Heart left ventricle (tissue), 16 donors: Measurements from ENCODE around the gene ETV6. TPM values are rescaled to one million over a fixed set of nuclear protein-coding genes. Genes with fewer than 3 reads are reported as not detected.

Source experiments
- ATAC-seq, 4 donors: fragments of 200-7000 bp; cut with Tn5 transposase; one replicate each; pipeline ENCODE4 v1.9.1; 2020 to 2022; ENCODE audit warnings: moderate library complexity in 4 of 4, mild to moderate bottlenecking in 3 of 4, moderate number of reproducible peaks in 1 of 4
- DNase-seq, 5 donors: peaks; one replicate each; pipeline ENCODE4 v3.0.0-alpha.2; 2020
- H3K27ac ChIP-seq, 12 donors: fragments of 200-600 bp; sonication (generic) in 4 of 12; one replicate each; pipeline versions ENCODE4 v1.5.0 to v1.8.0; 2016 to 2022; ENCODE audit warnings: mild to moderate bottlenecking in 2 of 12
- H3K27me3 ChIP-seq, 9 donors: fragments of 200-600 bp; sonication (generic) in 2 of 9; one replicate each; pipeline versions ENCODE4 v1.5.1 to v1.8.0; 2016 to 2022; ENCODE audit warnings: mild to moderate bottlenecking in 3 of 9
- H3K36me3 ChIP-seq, 9 donors: fragments of 200-600 bp; sonication (generic) in 2 of 9; one replicate each; pipeline versions ENCODE4 v1.5.0 to v1.8.0; 2018 to 2022; ENCODE audit warnings: mild to moderate bottlenecking in 2 of 9
- H3K4me1 ChIP-seq, 12 donors: fragments of 200-600 bp; sonication (generic) in 4 of 12; one replicate each; pipeline versions ENCODE4 v1.5.0 to v1.8.0; 2016 to 2022; ENCODE audit warnings: mild to moderate bottlenecking in 3 of 12
- H3K4me3 ChIP-seq, 12 donors: fragments of 200-600 bp; sonication (generic) in 4 of 12; one replicate each; pipeline versions ENCODE4 v1.5.0 to v1.8.0; 2017 to 2022; ENCODE audit warnings: mild to moderate bottlenecking in 9 of 12, moderate library complexity in 4 of 12
- H3K9me3 ChIP-seq, 12 donors: fragments of 200-600 bp; sonication (generic) in 4 of 12; one replicate each; pipeline versions ENCODE4 v1.5.0 to v1.8.0; 2016 to 2022; ENCODE audit warnings: mild to moderate bottlenecking in 1 of 12
- CTCF ChIP-seq, 12 donors: fragments of 200-600 bp; sonication (generic) in 4 of 12; IDR thresholded peaks; one replicate each; pipeline versions ENCODE4 v1.5.0 to v1.8.0; 2018 to 2022; ENCODE audit warnings: antibody characterized with exemption in 12 of 12, mild to moderate bottlenecking in 5 of 12
- POLR2A ChIP-seq, 2 donors: fragments of 450-650 bp; IDR thresholded peaks; one replicate each; pipeline ENCODE4 v1.6.1; 2017; ENCODE audit warnings: antibody characterized with exemption in 2 of 2, mild to moderate bottlenecking in 2 of 2, moderate library complexity in 2 of 2
- WGBS, 4 donors: extraction: QIAGEN DNeasy Blood & Tissue Kit in 2 of 4; methylation state at CpG; one replicate each; pipeline versions ENCODE4 v1.1.5 to v1.1.7; 2013 to 2018; 5-methylcytosine and 5-hydroxymethylcytosine counted together
- intact Hi-C, 10 donors: fragments of 100-400 bp; cut with DNase I; formaldehyde crosslinking; loops; one replicate each; pipeline versions ENCODE4 v1.11.1 to v1.14.2; 2022
- polyA plus RNA-seq, 2 donors: library from polyadenylated mRNA; stranded (reverse); fragments of 200-250 nt; gene quantifications; one replicate each; pipeline ENCODE4 v1.2.3, GENCODE V29; 2013
- total RNA-seq, 9 donors: library from RNA; depleted of rRNA in 2 of 9; stranded (reverse); fragments of >200 nt in 2 of 9; fragmentation: NEBNext Ultra II Directional in 3 of 9; extraction: Animal tissue kit (Norgen Biotek cat#: 25700) in 3 of 9; gene quantifications; one replicate each; pipeline versions ENCODE4 v1.1.0 to v1.2.4, GENCODE V29; 2016 to 2023
- donor health status: ischemic (EF 13 %, LVEDD 7.1; RV severe dilation, severe dysfunction).
- donor health status: healthy with polysubstance abuse.
- donor health status: DM: no; HTN: yes; CAD: no.
- donor health status: DM: no; HTN: no; CAD: no.
- donor health status: ischemic (EF 25% LVEDD 6.9; RV normal size, moderate dysfunction).
- donor health status: ischemic (EF 25% LVEDD 5.7; RV mildly dilated, moderate dysfunction).
- donor health status: healthy.
- donor health status: DM: yes; HTN: yes; CAD: no.
- donor health status: ischemic (EF 35%, LVEDD 5.7; RV mildly dilated, moderate dysfunction).
- donor health status: nonischemic (EF 11% LVEDD 7.7; RV severe dilation, severe dysfunction).
- donor health status: DM: yes; HTN: yes; CAD: no.
- donor health status: PGD.
- donor health status: ischemic (EF 29% LVEDD 5.4; RV normal size, mild dysfunction).
- donor health status: nonischemic (EF 23%, LVEDD 6.1; RV moderate dilation, normal function).

Gene ETV6
- total and polyA plus RNA-seq, 11 donors: 3.9 to 37.3 (median 12.4) TPM

- 79 to 90% (median 88%) methylated on average over 3 of the region's 3 CpGs for WGBS, 4 donors
- no peak overlapping the region for H3K4me3 ChIP-seq
- DNase-seq: no peak
- TF ChIP-seq CTCF (IDR thresholded peaks at IDR 0.05) (no peak), POLR2A (IDR thresholded peaks at IDR 0.05) (no peak)
- ATAC-seq: no peak
- H3K4me1 ChIP-seq: peaks cover 0 to 88% (median 28%) of the 10 kb centered on the region in 12 donors
- no peaks in the 10 kb centered on the region for H3K36me3 ChIP-seq
- no peaks in the 10 kb centered on the region for H3K27me3 ChIP-seq
- intact Hi-C loops: loop anchor here in 1 of 10 donors (10.0 kb wide), 1 partner anchor 298 kb away; no protein-coding TSS in a partner anchor
- H3K9me3 ChIP-seq: no peaks in the 10 kb centered on the region
- H3K27ac ChIP-seq: peak overlapping the region in 1 of 12 donors; percentile 32
Measured at GRCh38 chr12:11726659-11727058, 77.2 kb downstream of the ETV6 start.

- peak in 2 of 4 donors; percentile 14 to 20 for ATAC-seq
Measured at GRCh38 chr12:11727133-11727664, 77.7 kb downstream of the ETV6 start.

GRCh38 chr12:11728154-11728755 is 78.8 kb downstream of the ETV6 start:
- peaks cover 0 to 87% (median 29%) of the 10 kb centered on the region in 12 donors for H3K4me1 ChIP-seq
- intact Hi-C loops: loop anchor here in 1 of 10 donors (10.0 kb wide), 1 partner anchor 297 kb away; no protein-coding TSS in a partner anchor

More at GRCh38 chr12:11727133-11727664, 77.7 kb downstream of the ETV6 start:
- no peak for DNase-seq
- Histone ChIP-seq H3K27me3 (no peaks in the 10 kb centered on the region), H3K4me3 (no peak overlapping the region), H3K9me3 (no peaks in the 10 kb centered on the region), H3K27ac (peak overlapping the region in 1 of 12 donors; percentile 32), H3K36me3 (no peaks in the 10 kb centered on the region), H3K4me1 (peaks cover 0 to 89% (median 29%) of the 10 kb centered on the region in 12 donors)
- intact Hi-C loops: loop anchor here in 1 of 10 donors (10.0 kb wide), 1 partner anchor 298 kb away; no protein-coding TSS in a partner anchor
- TF ChIP-seq POLR2A (IDR thresholded peaks at IDR 0.05): no peak
- TF ChIP-seq CTCF (IDR thresholded peaks at IDR 0.05): no peak
- WGBS, 4 donors: 75 to 90% (median 82%) methylated on average over 12 of the region's 12 CpGs

More at GRCh38 chr12:11728154-11728755, 78.8 kb downstream of the ETV6 start:
- Histone ChIP-seq H3K9me3 (no peaks in the 10 kb centered on the region), H3K27ac (no peak overlapping the region), H3K27me3 (no peaks in the 10 kb centered on the region), H3K4me3 (no peak overlapping the region), H3K36me3 (no peaks in the 10 kb centered on the region)
- no peak for DNase-seq
- TF ChIP-seq POLR2A (IDR thresholded peaks at IDR 0.05) (no peak), CTCF (IDR thresholded peaks at IDR 0.05) (no peak)
- no peak for ATAC-seq
- WGBS, 4 donors: 92 to 94% (median 93%) methylated on average over 10 of the region's 10 CpGs
